Caco-2 (cell line): ENCODE measurements around the gene ANKLE1. TPM values are rescaled to one million over a fixed set of nuclear protein-coding genes. Genes with fewer than 3 reads are reported as not detected.

ENCODE experiments used
- BruUV-seq: library from RNA; stranded (reverse); fragments of 400-500 nt; replicated peaks from 2 replicates; lab custom pipeline; 2021; lab: Mats Ljungman, UMichigan
- CTCF ChIA-PET: fragments of 300-600 bp; sonication (Branson Sonifier 250); formaldehyde crosslinking; loops from one replicate; lab custom pipeline; 2022; ENCODE audit warnings: antibody characterized with exemption; lab: Charles Lee
- POLR2A ChIA-PET: fragments of 300-600 bp; sonication (Branson Sonifier 250); formaldehyde crosslinking; loops from one replicate; lab custom pipeline; 2022; ENCODE audit warnings: antibody characterized with exemption; lab: Charles Lee
- DNase-seq, 2 experiments: peaks; one replicate each; pipeline versions ENCODE4 v3.0.0 to v3.0.0-alpha.2; 2020 to 2022
- H3K27me3 ChIP-seq: replicated peaks from 2 replicates; pipeline ENCODE4 v1.6.0; 2011; ENCODE audit warnings: low read length; ENCODE audit not compliant: control insufficient read depth, insufficient read depth
- H3K36me3 ChIP-seq: 2 replicates; pipeline ENCODE4 v1.5.1; 2011; ENCODE audit warnings: low read length; ENCODE audit not compliant: control insufficient read depth, insufficient read depth
- H3K4me1 ChIP-seq: fragments of 250-450 bp; sonication (Bioruptor Pico); 2 replicates; pipeline ENCODE4 v1.5.1; 2020; ENCODE audit warnings: mild to moderate bottlenecking
- H3K4me3 ChIP-seq: 2 replicates; pipeline ENCODE4 v1.5.1; 2011; ENCODE audit warnings: low read depth, mild to moderate bottlenecking, control low read depth, low read length
- H3K9me3 ChIP-seq: fragments of 250-450 bp; sonication (Bioruptor Pico); 2 replicates; pipeline ENCODE4 v1.5.1; 2020; ENCODE audit warnings: mild to moderate bottlenecking, moderate library complexity
- H3K27ac Mint-ChIP-seq: one replicate; pipeline ENCODE4 v1.8.0; 2022; ENCODE audit warnings: mixed read lengths; ENCODE audit not compliant: unreplicated experiment
- H3K27me3 Mint-ChIP-seq: one replicate; pipeline ENCODE4 v1.8.0; 2022; ENCODE audit warnings: mixed read lengths; ENCODE audit not compliant: insufficient read depth, unreplicated experiment
- H3K36me3 Mint-ChIP-seq: one replicate; pipeline ENCODE4 v1.8.0; 2022; ENCODE audit warnings: mild to moderate bottlenecking, mixed read lengths; ENCODE audit not compliant: insufficient read depth, unreplicated experiment
- H3K4me1 Mint-ChIP-seq: one replicate; pipeline ENCODE4 v1.8.0; 2022; ENCODE audit warnings: low read depth, mixed read lengths; ENCODE audit not compliant: unreplicated experiment
- H3K4me3 Mint-ChIP-seq: one replicate; pipeline ENCODE4 v1.8.0; 2022; ENCODE audit warnings: mild to moderate bottlenecking, moderate library complexity, mixed read lengths; ENCODE audit not compliant: unreplicated experiment
- H3K9me3 Mint-ChIP-seq: one replicate; pipeline ENCODE4 v1.8.0; 2022; ENCODE audit warnings: mixed read lengths; ENCODE audit not compliant: unreplicated experiment
- CTCF ChIP-seq, 2 experiments: fragments of 200-600 bp in 1 of 2; IDR thresholded peaks; 1 replicate in 1 of 2; 2 replicates in 1 of 2; pipeline versions ENCODE4 v1.5.1 to v1.8.0; 2011 to 2022; ENCODE audit warnings: antibody characterized with exemption in 1 of 2, control low read depth in 1 of 2, inconsistent platforms in 1 of 2, low read depth in 1 of 2, low read length in 1 of 2, mild to moderate bottlenecking in 1 of 2, moderate library complexity in 1 of 2; ENCODE audit not compliant: insufficient read depth in 1 of 2, severe bottlenecking in 1 of 2, unreplicated experiment in 1 of 2
- intact Hi-C: fragments of 100-400 bp; cut with micrococcal nuclease; formaldehyde crosslinking; loops from one replicate; pipeline ENCODE4 v1.10.0; 2022; ENCODE audit not compliant: unreplicated experiment
- total RNA-seq: library from RNA; stranded (reverse); gene quantifications from 2 replicates; pipeline ENCODE4 v1.2.3, GENCODE V29; 2022

Gene ANKLE1
- total RNA-seq, 1 experiment from 2014 or later, result 14.3 TPM

- no peaks in the 10 kb centered on the region for H3K36me3 ChIP-seq
- peaks cover 8% of the 10 kb centered on the region for H3K4me1 Mint-ChIP-seq
- ChIA-PET CTCF (interaction anchor here (0.6 to 2.8 kb wide), 16 partner anchors 9 to 1194 kb away, joined by 3 to 44 read pairs (median 6); partner anchors contain the start of gene BABAM1), POLR2A (interaction anchor here (0.6 to 1.3 kb wide), 3 partner anchors 12 to 90 kb away, joined by 4 to 12 read pairs (median 5); partner anchors contain the start of gene USE1)
- BruUV-seq, result no TSS peak
- peaks cover 16% of the 10 kb centered on the region for H3K4me1 ChIP-seq
- H3K36me3 Mint-ChIP-seq, result peaks cover 42% of the 10 kb centered on the region
- H3K4me3 ChIP-seq, result 0 out of 2 replicates have a peak overlapping the region, but pooled peaks have one; percentile 0
- no peaks in the 10 kb centered on the region for H3K27me3 Mint-ChIP-seq
- H3K27ac Mint-ChIP-seq, result no peak overlapping the region
- no peaks in the 10 kb centered on the region for H3K27me3 ChIP-seq
- DNase-seq, result no peak
- H3K9me3 Mint-ChIP-seq, result no peaks in the 10 kb centered on the region
- H3K4me3 Mint-ChIP-seq, result peak overlapping the region; percentile 78
- TF ChIP-seq CTCF (IDR thresholded peaks at IDR 0.05; ENCODE audit: insufficient read depth in 1 of 2, low read depth in 1 of 2, low read length in 1 of 2, severe bottlenecking in 1 of 2, unreplicated experiment in 1 of 2), result no peak
- intact Hi-C loops, result loop anchor here (1.0 kb wide), 1 partner anchor 13 kb away; no protein-coding TSS in a partner anchor
- no peaks in the 10 kb centered on the region for H3K9me3 ChIP-seq
Measured at GRCh38 chr19:17305216-17305516, 23.5 kb downstream of the ANKLE1 start.

GRCh38 chr19:17305517-17306284 is 24.0 kb downstream of the ANKLE1 start, which contains the start of gene MRPL34:
TSS of gene MRPL34 (plus strand) at chr19:17305872. CDS start at chr19:17305893, 21 bp downstream.
- DNase-seq, result peak; percentile 98 to 99
- Mint-ChIP-seq H3K4me1 (peaks cover 8% of the 10 kb centered on the region), H3K36me3 (peaks cover 42% of the 10 kb centered on the region), H3K27me3 (no peaks in the 10 kb centered on the region), H3K27ac (peak within 1 kb of the TSS; percentile 74), H3K4me3 (peak within 1 kb of the TSS; percentile 78), H3K9me3 (no peaks in the 10 kb centered on the region)
- no peaks in the 10 kb centered on the region for H3K36me3 ChIP-seq
- H3K4me3 ChIP-seq, result peak within 1 kb of the TSS; percentile 56
- intact Hi-C loops, result loop anchor here (1.0 kb wide), 1 partner anchor 13 kb away; no protein-coding TSS in a partner anchor
- peaks cover 21% of the 10 kb centered on the region for H3K4me1 ChIP-seq
- ChIA-PET POLR2A (interaction anchor here (0.6 to 1.3 kb wide), 3 partner anchors 13 to 90 kb away, joined by 4 to 12 read pairs (median 5); partner anchors contain the start of gene USE1), CTCF (interaction anchor here (0.6 to 2.8 kb wide), 16 partner anchors 10 to 1195 kb away, joined by 3 to 44 read pairs (median 6); partner anchors contain the start of gene BABAM1)
- no TSS peak for BruUV-seq
- peak; percentile 82 to 86 for TF ChIP-seq CTCF (IDR thresholded peaks at IDR 0.05; ENCODE audit: insufficient read depth in 1 of 2, low read depth in 1 of 2, low read length in 1 of 2, severe bottlenecking in 1 of 2, unreplicated experiment in 1 of 2)
- no peaks in the 10 kb centered on the region for H3K27me3 ChIP-seq
- H3K9me3 ChIP-seq, result no peaks in the 10 kb centered on the region

- Mint-ChIP-seq H3K9me3 (no peaks in the 10 kb centered on the region), H3K4me1 (peaks cover 10% of the 10 kb centered on the region), H3K27me3 (no peaks in the 10 kb centered on the region), H3K36me3 (peaks cover 43% of the 10 kb centered on the region), H3K4me3 (peak overlapping the region; percentile 78), H3K27ac (peak overlapping the region; percentile 74)
- TF ChIP-seq CTCF (IDR thresholded peaks at IDR 0.05; ENCODE audit: insufficient read depth in 1 of 2, low read depth in 1 of 2, low read length in 1 of 2, severe bottlenecking in 1 of 2, unreplicated experiment in 1 of 2), result no peak
- intact Hi-C loops, result no loop called here
- ChIA-PET POLR2A (no interaction called here), CTCF (interaction anchor here (1.4 to 2.8 kb wide), 2 partner anchors 13 to 20 kb away, joined by 7 to 44 read pairs; no protein-coding TSS in a partner anchor)
- peak overlapping the region; percentile 56 for H3K4me3 ChIP-seq
- no peaks in the 10 kb centered on the region for H3K9me3 ChIP-seq
- no peaks in the 10 kb centered on the region for H3K36me3 ChIP-seq
- H3K27me3 ChIP-seq, result no peaks in the 10 kb centered on the region
- BruUV-seq, result TSS peak; percentile 15
- peaks cover 22% of the 10 kb centered on the region for H3K4me1 ChIP-seq
- DNase-seq, result no peak
Measured at GRCh38 chr19:17306285-17306714, 24.6 kb downstream of the ANKLE1 start.
